ENCODE results near the gene CFAP92.

- TF ChIP-seq ZNF274 (IDR thresholded peaks at IDR 0.05; ENCODE audit: low read depth, low read length) (no peak), YY1 (IDR thresholded peaks at IDR 0.05; ENCODE audit: insufficient read depth, insufficient read length) (no peak)
Measured at GRCh38 chr3:128945878-128946175, 48.0 kb downstream of the CFAP92 start.
